T1000 (cell line): ENCODE measurements around the gene WWTR1.

ENCODE experiments used
- DNase-seq: peaks from one replicate; lab custom pipeline; 2025; ENCODE audit warnings: mixed read lengths; lab: John Stamatoyannopoulos, UW

WWTR1 gene

GRCh38 chr3:149623824-149624223 lies 34.0 kb downstream of the WWTR1 start:
- no peak for DNase-seq

- no peak for DNase-seq
Measured at GRCh38 chr3:149621218-149622005, 36.4 kb downstream of the WWTR1 start.

GRCh38 chr3:149620291-149621020 lies 37.4 kb downstream of the WWTR1 start:
- DNase-seq, result peak; percentile 8

GRCh38 chr3:149619136-149619535 lies 38.7 kb downstream of the WWTR1 start:
- DNase-seq, result no peak

- DNase-seq, result no peak
Measured at GRCh38 chr3:149618151-149619123, 39.4 kb downstream of the WWTR1 start.

GRCh38 chr3:149615731-149616221 lies 42.0 kb downstream of the WWTR1 start:
- no peak for DNase-seq

GRCh38 chr3:149613988-149614387 lies 43.8 kb downstream of the WWTR1 start:
- DNase-seq, result no peak

- DNase-seq, result no peak
Measured at GRCh38 chr3:149612456-149612855, 45.4 kb downstream of the WWTR1 start.

- DNase-seq, result no peak
Measured at GRCh38 chr3:149611149-149611548, 46.7 kb downstream of the WWTR1 start.

GRCh38 chr3:149610351-149611105 lies 47.3 kb downstream of the WWTR1 start:
- DNase-seq, result no peak

GRCh38 chr3:149609595-149609994 lies 48.2 kb downstream of the WWTR1 start:
- no peak for DNase-seq

GRCh38 chr3:149608987-149609386 lies 48.8 kb downstream of the WWTR1 start:
- DNase-seq, result no peak

GRCh38 chr3:149605902-149606301 lies 51.9 kb downstream of the WWTR1 start:
- DNase-seq, result no peak

GRCh38 chr3:149604125-149604875 lies 53.5 kb downstream of the WWTR1 start:
- no peak for DNase-seq

- DNase-seq, result no peak
Measured at GRCh38 chr3:149603126-149604074, 54.4 kb downstream of the WWTR1 start.

- no peak for DNase-seq
Measured at GRCh38 chr3:149600634-149601033, 57.2 kb downstream of the WWTR1 start.

GRCh38 chr3:149599236-149599635 lies 58.6 kb downstream of the WWTR1 start:
- no peak for DNase-seq

GRCh38 chr3:149596134-149596770 lies 61.6 kb downstream of the WWTR1 start:
- DNase-seq, result no peak
